Measurements from ENCODE around the gene ALG9. TPM values are rescaled to one million over a fixed set of nuclear protein-coding genes. Genes with fewer than 3 reads are reported as not detected.
A peak's percentile ranks its signal among the peaks of the same experiment; 100 is the strongest.

The ALG9 gene
- total and polyA plus RNA-seq, 2 of the 4 experiments (the other 2 are of a cell fraction): 20.7 to 35.7 TPM

DNA sequence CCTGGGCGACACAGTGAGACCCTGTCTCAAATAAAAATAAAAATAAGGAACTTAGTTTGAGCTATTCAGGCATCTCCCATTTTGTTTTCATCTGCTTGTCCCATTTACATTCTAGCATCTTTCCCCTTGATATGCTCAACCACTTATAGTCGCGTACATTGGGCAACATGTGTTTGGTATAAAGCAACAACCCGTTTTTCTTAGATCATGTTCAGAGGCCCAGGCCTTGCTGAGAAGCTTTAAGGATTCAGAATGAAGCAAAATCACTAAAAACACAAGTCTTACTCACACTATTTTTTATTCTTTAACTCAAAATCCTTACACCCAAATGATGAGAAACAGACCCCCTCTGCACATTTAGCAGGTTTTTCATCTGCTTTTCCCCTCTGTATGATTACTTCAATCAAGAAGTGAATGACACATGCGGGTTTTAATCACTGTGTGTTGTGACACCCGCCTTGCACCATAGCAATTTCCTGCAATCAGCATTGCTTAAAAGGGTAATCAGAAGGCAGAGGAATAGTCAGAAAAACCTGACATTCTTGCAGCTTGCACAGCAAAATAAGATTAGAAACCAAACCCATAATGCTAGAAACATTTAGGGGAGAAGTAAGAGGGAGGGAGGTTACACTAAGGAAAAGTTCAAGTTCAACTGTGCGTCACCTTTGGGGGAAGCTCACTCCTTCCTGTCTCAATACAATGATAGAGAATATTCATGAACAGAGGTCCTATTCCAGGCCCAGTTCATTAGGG, 25.9 kb downstream of the ALG9 start:
- WGBS, 2 experiments (ENCODE audit: extremely low coverage in 2 of 2, insufficient read length in 1 of 2): 93% methylated on average over 3 of the region's 7 CpGs; no CpG with 5 or more reads in 1 of the 2 experiments
- intact Hi-C loops (cut with micrococcal nuclease) (no loop called here), in situ Hi-C loops (cut with MboI; ENCODE audit: low sequenced_read_pairs) (no loop called here), dilution Hi-C loops (cut with HindIII; ENCODE audit: low sequenced_read_pairs, unreplicated experiment) (no loop called here)
- CTCF ChIA-PET: interaction anchor here (1.0 kb wide), 1 partner anchor 25 kb away, joined by 4 read pairs; the partner anchor contains the start of gene ALG9
- no peak overlapping the region for H3K14ac ChIP-seq (replicated peaks; ENCODE audit: low read depth, low read length)
- H4K91ac ChIP-seq (ENCODE audit: insufficient read depth, low read depth, low read length): no peak overlapping the region
- H3K27me3 ChIP-seq (ENCODE audit: control insufficient read depth, insufficient read depth, low read length): no peaks in the 10 kb centered on the region
- H3K18ac ChIP-seq (ENCODE audit: low read depth, low read length): no peak overlapping the region; the same call in 1 of the 2 replicates
- H2BK120ac ChIP-seq (ENCODE audit: low read depth, low read length): no peak overlapping the region
- 0 out of 2 replicates have a peak overlapping the region, but pooled peaks have one; percentile 11 for H2BK20ac ChIP-seq (ENCODE audit: low read depth, low read length)
- no peak overlapping the region; the same call in 2 of the 3 replicates for H2BK15ac ChIP-seq (ENCODE audit: low read depth, low read length)
- H3K23ac ChIP-seq (ENCODE audit: low read depth, low read length): no peak overlapping the region
- H3K4me3 ChIP-seq (ENCODE audit: insufficient read depth, low read depth, low read length): no peak overlapping the region
- TF ChIP-seq NFE2L2 (IDR thresholded peaks at IDR 0.05; ENCODE audit: low read depth, low read length) (no peak), FOS (IDR thresholded peaks at IDR 0.05; ENCODE audit: low read depth, low read length) (no peak), RFX5 (IDR thresholded peaks at IDR 0.05; ENCODE audit: low read depth, low read length) (no peak), BHLHE40 (IDR thresholded peaks at IDR 0.05; ENCODE audit: low read depth, low read length) (no peak), RAD21 (IDR thresholded peaks at IDR 0.05; ENCODE audit: low read length) (no peak)
- TF ChIP-seq, protein P1, sequence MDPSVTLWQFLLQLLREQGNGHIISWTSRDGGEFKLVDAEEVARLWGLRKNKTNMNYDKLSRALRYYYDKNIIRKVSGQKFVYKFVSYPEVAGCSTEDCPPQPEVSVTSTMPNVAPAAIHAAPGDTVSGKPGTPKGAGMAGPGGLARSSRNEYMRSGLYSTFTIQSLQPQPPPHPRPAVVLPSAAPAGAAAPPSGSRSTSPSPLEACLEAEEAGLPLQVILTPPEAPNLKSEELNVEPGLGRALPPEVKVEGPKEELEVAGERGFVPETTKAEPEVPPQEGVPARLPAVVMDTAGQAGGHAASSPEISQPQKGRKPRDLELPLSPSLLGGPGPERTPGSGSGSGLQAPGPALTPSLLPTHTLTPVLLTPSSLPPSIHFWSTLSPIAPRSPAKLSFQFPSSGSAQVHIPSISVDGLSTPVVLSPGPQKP (IDR thresholded peaks at IDR 0.05; ENCODE audit: borderline replicate concordance, low read depth, low read length): no peak
- POLR2A ChIA-PET (ENCODE audit: unreplicated experiment): no interaction called here
- H2AK5ac ChIP-seq (ENCODE audit: low read depth, low read length): no peak overlapping the region
- no peak overlapping the region for H3K4me2 ChIP-seq (ENCODE audit: low read depth, low read length)
- H3K9me1 ChIP-seq (ENCODE audit: insufficient read depth, low read length): peaks cover 3% of the 10 kb centered on the region; the same call in 1 of the 2 replicates
- H3K9me3 ChIP-seq (ENCODE audit: control insufficient read depth, insufficient read depth, low read length): no peaks in the 10 kb centered on the region
- no peak for DNase-seq
- no peak overlapping the region for H4K8ac ChIP-seq (ENCODE audit: low read depth in 2 of 2, low read length in 2 of 2)
- H3K4me1 ChIP-seq (ENCODE audit: control insufficient read depth, insufficient read depth, low read length): peaks cover 7% of the 10 kb centered on the region
- no TSS peak for BruUV-seq (replicated peaks)
- H3K79me1 ChIP-seq (ENCODE audit: low read depth in 1 of 2, low read length in 2 of 2): no peaks in the 10 kb centered on the region; a peak in 1 of 4 replicates
- peaks cover 2% of the 10 kb centered on the region for H3K36me3 ChIP-seq (ENCODE audit: control insufficient read depth, insufficient read depth, low read length)
- H2AFZ ChIP-seq (replicated peaks; ENCODE audit: low read length, poor library complexity): no peak overlapping the region
- no peak overlapping the region for H4K5ac ChIP-seq (ENCODE audit: low read depth, low read length)
- H2AK9ac ChIP-seq (replicated peaks; ENCODE audit: low read depth, low read length, poor library complexity): no peak overlapping the region
- no peak overlapping the region for H2BK5ac ChIP-seq (ENCODE audit: low read depth, low read length, poor library complexity, severe bottlenecking)
- H4K20me1 ChIP-seq (ENCODE audit: insufficient read depth, low read length): no peaks in the 10 kb centered on the region
- H3K27ac ChIP-seq (ENCODE audit: insufficient read depth, low read length): no peak overlapping the region
- no peak overlapping the region for H3K9ac ChIP-seq (ENCODE audit: low read depth, low read length)
- H3K4ac ChIP-seq (ENCODE audit: low read depth, low read length): 0 out of 2 replicates have a peak overlapping the region, but pooled peaks have one; percentile 21
- no peak overlapping the region for H3K56ac ChIP-seq (ENCODE audit: extremely low read depth, insufficient read depth, low read length)
- ATAC-seq (ENCODE audit: low read depth): no peak
